ENCODE results near the gene PRLH.

The PRLH gene

GRCh38 chr2:237566401-237567235 lies at the start of gene PRLH:
Gene PRLH, plus strand, starts transcription at chr2:237566574. Its CDS starts 0 bp downstream, at chr2:237566574.
- no peak for DNase-seq

- no peak for DNase-seq
These were observed 49.2 kb upstream of the PRLH start for GRCh38 chr2:237517163-237517562.

- no peak for DNase-seq
These were observed 48.4 kb upstream of the PRLH start for GRCh38 chr2:237517990-237518389.

GRCh38 chr2:237519506-237520245 lies 46.7 kb upstream of the PRLH start:
- no peak for DNase-seq

GRCh38 chr2:237520290-237520689 lies 46.1 kb upstream of the PRLH start:
- no peak for DNase-seq

- DNase-seq, result no peak
These were observed 41.7 kb upstream of the PRLH start for GRCh38 chr2:237524631-237525030.

GRCh38 chr2:237525559-237526157 lies 40.7 kb upstream of the PRLH start:
- no peak for DNase-seq

- DNase-seq, result no peak
These were observed 39.1 kb upstream of the PRLH start for GRCh38 chr2:237527233-237527632.

GRCh38 chr2:237527766-237528165 lies 38.6 kb upstream of the PRLH start:
- no peak for DNase-seq

- DNase-seq, result no peak
These were observed 36.6 kb upstream of the PRLH start for GRCh38 chr2:237529452-237530402.

- no peak for DNase-seq
These were observed 35.6 kb upstream of the PRLH start for GRCh38 chr2:237530472-237531433.

GRCh38 chr2:237532160-237532559 lies 34.2 kb upstream of the PRLH start:
- no peak for DNase-seq

- no peak for DNase-seq
These were observed 32.7 kb upstream of the PRLH start for GRCh38 chr2:237533668-237534161.

GRCh38 chr2:237534380-237534779 lies 32.0 kb upstream of the PRLH start:
- no peak for DNase-seq

GRCh38 chr2:237535385-237536082 lies 30.8 kb upstream of the PRLH start:
- DNase-seq, result no peak

- no peak for DNase-seq
These were observed 30.3 kb upstream of the PRLH start for GRCh38 chr2:237536083-237536415.

GRCh38 chr2:237536617-237537016 lies 29.8 kb upstream of the PRLH start:
- no peak for DNase-seq

GRCh38 chr2:237538001-237538720 lies 28.2 kb upstream of the PRLH start:
- no peak for DNase-seq

GRCh38 chr2:237538901-237539300 lies 27.5 kb upstream of the PRLH start:
- no peak for DNase-seq

GRCh38 chr2:237539681-237540080 lies 26.7 kb upstream of the PRLH start:
- no peak for DNase-seq

Data from activated CD4-positive, alpha-beta T cell treated with anti-CD3 and anti-CD28 coated beads, Interleukin-10, Interleukin-2, amounts not matched to agents 100 ng/mL and 50 ng/mL, durations not matched to agents 16 hours and 8 hours (primary cell).